ENCODE results near the gene MTERF2.

DNA sequence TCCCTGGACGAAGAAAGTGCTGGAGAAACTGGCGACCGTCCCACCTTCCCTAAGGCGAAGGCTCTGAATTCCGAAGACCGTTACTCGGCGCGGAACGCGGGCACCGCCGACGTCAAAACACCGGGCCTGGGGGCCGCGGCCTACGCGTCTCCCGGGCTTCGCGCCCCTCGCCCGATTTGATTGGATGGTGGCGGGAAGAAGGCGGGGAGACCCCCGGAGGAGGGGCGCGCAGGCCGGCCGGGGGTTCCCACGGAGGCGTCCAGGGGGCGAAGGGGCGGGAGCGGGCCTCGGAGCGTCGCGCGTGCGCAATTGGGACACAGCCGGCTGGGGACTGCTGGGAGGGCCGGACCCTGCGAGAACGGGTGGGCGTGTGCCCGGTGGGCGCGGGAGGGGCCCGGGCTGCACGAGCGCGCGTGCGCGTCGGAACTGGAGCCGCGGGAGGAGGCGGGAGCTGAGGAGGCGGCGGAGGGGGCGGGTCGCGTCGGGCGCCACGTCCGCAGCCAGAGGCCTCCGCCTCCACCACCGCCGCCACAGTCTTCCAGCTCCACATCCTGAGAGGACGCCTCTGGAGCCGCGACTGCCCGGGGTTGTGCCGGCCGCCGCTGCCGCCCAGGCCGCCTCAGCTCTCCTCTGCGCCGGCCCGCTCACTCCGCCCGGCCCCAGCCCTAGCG lies 31.4 kb downstream of the MTERF2 start, which contains the start of gene TMEM263:
- peak in 1 of 6 experiments; percentile 13 for TF ChIP-seq CTCF (IDR thresholded peaks at IDR 0.05)
- peak; percentile 94 to 97 for TF ChIP-seq POLR2A (IDR thresholded peaks at IDR 0.05)

Measured in thyroid gland (tissue), 4 donors.